ENCODE results near the gene GOLIM4. TPM values are rescaled to one million over a fixed set of nuclear protein-coding genes. Genes with fewer than 3 reads are reported as not detected.

The GOLIM4 gene
- total and polyA plus RNA-seq, 2 experiments from 2014 or later, result 34.4 to 50.5 TPM

DNA sequence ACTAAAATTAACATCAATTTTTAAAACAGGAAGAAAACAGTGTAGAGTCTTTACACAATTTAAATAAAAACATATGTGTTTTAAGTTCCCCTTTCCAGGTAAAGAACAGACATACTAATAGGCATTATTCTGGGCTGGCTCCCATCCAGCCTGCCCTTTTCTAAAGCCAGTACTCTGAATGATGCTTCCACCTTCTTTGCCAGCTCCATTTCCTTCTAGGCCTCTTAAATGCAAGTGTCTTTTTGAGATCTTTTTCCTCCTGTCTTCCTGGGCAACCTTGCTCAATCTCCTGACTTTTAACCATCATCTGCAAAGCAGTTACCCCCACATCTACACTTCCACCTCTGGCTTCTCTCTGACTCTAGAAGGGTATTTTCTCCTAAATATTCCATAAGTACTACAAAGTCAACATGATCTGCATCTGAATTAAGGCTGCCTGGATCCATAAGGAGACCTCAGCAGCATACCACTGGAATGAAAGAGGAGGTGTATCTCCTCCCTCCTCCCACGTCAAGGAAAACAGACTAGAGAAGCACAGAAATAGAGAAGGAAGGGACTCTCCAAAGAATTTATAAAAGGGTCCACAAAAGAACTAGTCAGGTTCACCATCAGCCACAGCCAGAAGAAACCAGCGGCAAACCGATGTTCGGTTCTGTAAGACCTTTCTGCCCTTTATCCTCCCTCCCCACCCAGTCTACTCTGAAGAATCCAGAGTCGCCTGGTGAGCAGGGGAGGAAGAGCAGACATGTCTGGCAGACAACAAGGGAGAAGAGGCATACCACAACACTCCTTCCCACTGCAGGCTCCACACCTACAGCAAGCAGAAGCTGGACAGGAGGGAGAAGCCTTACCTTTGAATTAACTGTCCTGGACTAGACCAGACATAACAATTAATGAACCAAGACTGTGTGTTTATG, 47.1 kb downstream of the GOLIM4 start:
- Mint-ChIP-seq H3K4me3 (0 out of 3 replicates have a peak overlapping the region, but pooled peaks have one; percentile 10), H3K36me3 (ENCODE audit: low read depth) (no peaks in the 10 kb centered on the region; the same call in 2 of the 3 replicates), H3K27ac (peak overlapping the region; percentile 47), H3K4me1 (peaks cover 18% of the 10 kb centered on the region), H3K27me3 (ENCODE audit: insufficient read depth, low read depth, poor library complexity) (peaks cover 3% of the 10 kb centered on the region), H3K9me3 (no peaks in the 10 kb centered on the region; the same call in 2 of the 3 replicates)
- H3F3A ChIP-seq (replicated peaks; ENCODE audit: low read depth), result no peaks in the 10 kb centered on the region
- no peaks in the 10 kb centered on the region for H3K9me2 ChIP-seq (ENCODE audit: insufficient read depth)
- TF ChIP-seq JUNB (IDR thresholded peaks at IDR 0.05; ENCODE audit: unreplicated experiment), result no peak
- TF ChIP-seq, protein P1, sequence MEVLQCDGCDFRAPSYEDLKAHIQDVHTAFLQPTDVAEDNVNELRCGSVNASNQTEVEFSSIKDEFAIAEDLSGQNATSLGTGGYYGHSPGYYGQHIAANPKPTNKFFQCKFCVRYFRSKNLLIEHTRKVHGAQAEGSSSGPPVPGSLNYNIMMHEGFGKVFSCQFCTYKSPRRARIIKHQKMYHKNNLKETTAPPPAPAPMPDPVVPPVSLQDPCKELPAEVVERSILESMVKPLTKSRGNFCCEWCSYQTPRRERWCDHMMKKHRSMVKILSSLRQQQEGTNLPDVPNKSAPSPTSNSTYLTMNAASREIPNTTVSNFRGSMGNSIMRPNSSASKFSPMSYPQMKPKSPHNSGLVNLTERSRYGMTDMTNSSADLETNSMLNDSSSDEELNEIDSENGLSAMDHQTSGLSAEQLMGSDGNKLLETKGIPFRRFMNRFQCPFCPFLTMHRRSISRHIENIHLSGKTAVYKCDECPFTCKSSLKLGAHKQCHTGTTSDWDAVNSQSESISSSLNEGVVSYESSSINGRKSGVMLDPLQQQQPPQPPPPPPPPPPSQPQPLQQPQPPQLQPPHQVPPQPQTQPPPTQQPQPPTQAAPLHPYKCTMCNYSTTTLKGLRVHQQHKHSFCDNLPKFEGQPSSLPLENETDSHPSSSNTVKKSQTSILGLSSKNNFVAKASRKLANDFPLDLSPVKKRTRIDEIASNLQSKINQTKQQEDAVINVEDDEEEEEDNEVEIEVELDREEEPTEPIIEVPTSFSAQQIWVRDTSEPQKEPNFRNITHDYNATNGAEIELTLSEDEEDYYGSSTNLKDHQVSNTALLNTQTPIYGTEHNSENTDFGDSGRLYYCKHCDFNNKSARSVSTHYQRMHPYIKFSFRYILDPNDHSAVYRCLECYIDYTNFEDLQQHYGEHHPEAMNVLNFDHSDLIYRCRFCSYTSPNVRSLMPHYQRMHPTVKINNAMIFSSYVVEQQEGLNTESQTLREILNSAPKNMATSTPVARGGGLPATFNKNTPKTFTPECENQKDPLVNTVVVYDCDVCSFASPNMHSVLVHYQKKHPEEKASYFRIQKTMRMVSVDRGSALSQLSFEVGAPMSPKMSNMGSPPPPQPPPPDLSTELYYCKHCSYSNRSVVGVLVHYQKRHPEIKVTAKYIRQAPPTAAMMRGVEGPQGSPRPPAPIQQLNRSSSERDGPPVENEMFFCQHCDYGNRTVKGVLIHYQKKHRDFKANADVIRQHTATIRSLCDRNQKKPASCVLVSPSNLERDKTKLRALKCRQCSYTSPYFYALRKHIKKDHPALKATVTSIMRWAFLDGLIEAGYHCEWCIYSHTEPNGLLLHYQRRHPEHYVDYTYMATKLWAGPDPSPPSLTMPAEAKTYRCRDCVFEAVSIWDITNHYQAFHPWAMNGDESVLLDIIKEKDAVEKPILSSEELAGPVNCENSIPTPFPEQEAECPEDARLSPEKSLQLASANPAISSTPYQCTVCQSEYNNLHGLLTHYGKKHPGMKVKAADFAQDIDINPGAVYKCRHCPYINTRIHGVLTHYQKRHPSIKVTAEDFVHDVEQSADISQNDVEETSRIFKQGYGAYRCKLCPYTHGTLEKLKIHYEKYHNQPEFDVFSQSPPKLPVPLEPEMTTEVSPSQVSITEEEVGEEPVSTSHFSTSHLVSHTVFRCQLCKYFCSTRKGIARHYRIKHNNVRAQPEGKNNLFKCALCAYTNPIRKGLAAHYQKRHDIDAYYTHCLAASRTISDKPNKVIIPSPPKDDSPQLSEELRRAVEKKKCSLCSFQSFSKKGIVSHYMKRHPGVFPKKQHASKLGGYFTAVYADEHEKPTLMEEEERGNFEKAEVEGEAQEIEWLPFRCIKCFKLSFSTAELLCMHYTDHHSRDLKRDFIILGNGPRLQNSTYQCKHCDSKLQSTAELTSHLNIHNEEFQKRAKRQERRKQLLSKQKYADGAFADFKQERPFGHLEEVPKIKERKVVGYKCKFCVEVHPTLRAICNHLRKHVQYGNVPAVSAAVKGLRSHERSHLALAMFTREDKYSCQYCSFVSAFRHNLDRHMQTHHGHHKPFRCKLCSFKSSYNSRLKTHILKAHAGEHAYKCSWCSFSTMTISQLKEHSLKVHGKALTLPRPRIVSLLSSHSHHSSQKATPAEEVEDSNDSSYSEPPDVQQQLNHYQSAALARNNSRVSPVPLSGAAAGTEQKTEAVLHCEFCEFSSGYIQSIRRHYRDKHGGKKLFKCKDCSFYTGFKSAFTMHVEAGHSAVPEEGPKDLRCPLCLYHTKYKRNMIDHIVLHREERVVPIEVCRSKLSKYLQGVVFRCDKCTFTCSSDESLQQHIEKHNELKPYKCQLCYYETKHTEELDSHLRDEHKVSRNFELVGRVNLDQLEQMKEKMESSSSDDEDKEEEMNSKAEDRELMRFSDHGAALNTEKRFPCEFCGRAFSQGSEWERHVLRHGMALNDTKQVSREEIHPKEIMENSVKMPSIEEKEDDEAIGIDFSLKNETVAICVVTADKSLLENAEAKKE (CRISPR knock-in tag; IDR thresholded peaks at IDR 0.05), result peak; percentile 43; the same call in 1 of the 2 replicates
- H3K4me2 ChIP-seq, result peak overlapping the region; percentile 52
- no peaks in the 10 kb centered on the region for H3K36me3 ChIP-seq (ENCODE audit: insufficient read depth)
- H3K4me3 ChIP-seq, result no peak overlapping the region
- peaks cover 11% of the 10 kb centered on the region for H3K4me1 ChIP-seq (ENCODE audit: insufficient read depth)
- no peak overlapping the region for H3K27ac ChIP-seq (ENCODE audit: low read depth)
- 0 out of 2 replicates have a peak, but pooled peaks cover 3% of the 10 kb centered on the region for H4K20me1 ChIP-seq (replicated peaks; ENCODE audit: insufficient read depth)
- H3K79me2 ChIP-seq (replicated peaks; ENCODE audit: insufficient read depth), result peaks cover 53% of the 10 kb centered on the region
- peak; percentile 14 for DNase-seq (ENCODE audit: low spot score)
- H3K27me3 ChIP-seq (ENCODE audit: insufficient read depth), result no peaks in the 10 kb centered on the region
- peak; percentile 76 for ATAC-seq
- no peak overlapping the region for H2AFZ ChIP-seq

DNA sequence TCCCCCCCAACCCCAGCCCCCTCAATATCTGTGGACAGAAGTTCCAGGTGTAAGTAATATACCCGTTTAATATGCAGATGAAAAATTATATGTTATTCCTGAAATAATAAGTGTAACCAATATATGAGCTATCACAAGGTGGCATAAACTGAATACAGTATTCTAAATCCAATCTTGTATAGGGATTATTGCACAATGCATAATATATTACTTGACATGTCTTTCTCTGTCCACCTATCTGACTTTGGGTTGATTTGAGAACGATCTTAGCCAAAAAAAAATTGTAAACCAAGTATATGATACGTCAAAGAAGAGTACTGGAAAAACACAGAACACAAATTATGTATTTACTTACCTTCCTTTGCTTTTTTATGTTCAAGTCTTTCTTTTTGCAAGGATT, 47.8 kb downstream of the GOLIM4 start:
- H3K4me3 Mint-ChIP-seq, result no peak overlapping the region
- peaks cover 45% of the 10 kb centered on the region for H3K79me2 ChIP-seq (replicated peaks; ENCODE audit: insufficient read depth)
- no peak for TF ChIP-seq JUNB (IDR thresholded peaks at IDR 0.05; ENCODE audit: unreplicated experiment)
- no peak for TF ChIP-seq STAT1 (IDR thresholded peaks at IDR 0.05; ENCODE audit: unreplicated experiment)
- no peak for TF ChIP-seq CREB1 (CRISPR knock-in tag; IDR thresholded peaks at IDR 0.05; ENCODE audit: low read depth)
- no peak for TF ChIP-seq EZH2 (IDR thresholded peaks at IDR 0.05; ENCODE audit: low read depth, unreplicated experiment)
- TF ChIP-seq NANOG (IDR thresholded peaks at IDR 0.05; ENCODE audit: borderline replicate concordance), result no peak
- TF ChIP-seq, protein P2, sequence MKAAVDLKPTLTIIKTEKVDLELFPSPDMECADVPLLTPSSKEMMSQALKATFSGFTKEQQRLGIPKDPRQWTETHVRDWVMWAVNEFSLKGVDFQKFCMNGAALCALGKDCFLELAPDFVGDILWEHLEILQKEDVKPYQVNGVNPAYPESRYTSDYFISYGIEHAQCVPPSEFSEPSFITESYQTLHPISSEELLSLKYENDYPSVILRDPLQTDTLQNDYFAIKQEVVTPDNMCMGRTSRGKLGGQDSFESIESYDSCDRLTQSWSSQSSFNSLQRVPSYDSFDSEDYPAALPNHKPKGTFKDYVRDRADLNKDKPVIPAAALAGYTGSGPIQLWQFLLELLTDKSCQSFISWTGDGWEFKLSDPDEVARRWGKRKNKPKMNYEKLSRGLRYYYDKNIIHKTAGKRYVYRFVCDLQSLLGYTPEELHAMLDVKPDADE (IDR thresholded peaks at IDR 0.05), result no peak
- no peak for TF ChIP-seq POLR2AphosphoS5 (IDR thresholded peaks at IDR 0.05; ENCODE audit: low read depth)

More for the DNA sequence above, 47.8 kb downstream of the GOLIM4 start:
- Mint-ChIP-seq H3K27me3 (ENCODE audit: insufficient read depth, low read depth, poor library complexity) (peaks cover 3% of the 10 kb centered on the region), H3K9me3 (no peaks in the 10 kb centered on the region; the same call in 2 of the 3 replicates), H3K4me1 (peaks cover 18% of the 10 kb centered on the region), H3K27ac (no peak overlapping the region), H3K36me3 (ENCODE audit: low read depth) (peaks cover 2% of the 10 kb centered on the region; the same call in 2 of the 3 replicates)
- no peak overlapping the region for H3K27ac ChIP-seq (ENCODE audit: low read depth)
- no peaks in the 10 kb centered on the region for H3K9me2 ChIP-seq (ENCODE audit: insufficient read depth)
- H3K4me2 ChIP-seq, result no peak overlapping the region
- H3F3A ChIP-seq (replicated peaks; ENCODE audit: low read depth), result no peaks in the 10 kb centered on the region
- H4K20me1 ChIP-seq (replicated peaks; ENCODE audit: insufficient read depth), result 0 out of 2 replicates have a peak, but pooled peaks cover 3% of the 10 kb centered on the region
- H3K4me1 ChIP-seq (ENCODE audit: insufficient read depth), result peaks cover 11% of the 10 kb centered on the region
- ATAC-seq (no peak), DNase-seq (ENCODE audit: low spot score) (no peak)
- no peaks in the 10 kb centered on the region for H3K36me3 ChIP-seq (ENCODE audit: insufficient read depth)
- no peak overlapping the region for H2AFZ ChIP-seq
- no peak overlapping the region for H3K4me3 ChIP-seq
- no peaks in the 10 kb centered on the region for H3K27me3 ChIP-seq (ENCODE audit: insufficient read depth)
